Stimulated activated CD4-positive, alpha-beta T cell treated with anti-CD3 and anti-CD28 coated beads, Interleukin-1b, Interleukin-23, amount 100 ng/mL, for 48 hours (primary cell): Measurements from ENCODE around the gene OGFOD1.

Experiments used
- DNase-seq: peaks from one replicate; pipeline ENCODE4 v3.0.0-alpha.2; 2020

The OGFOD1 gene

GRCh38 chr16:56428091-56428490 lies 23.3 kb upstream of the OGFOD1 start:
- DNase-seq = no peak

DNA sequence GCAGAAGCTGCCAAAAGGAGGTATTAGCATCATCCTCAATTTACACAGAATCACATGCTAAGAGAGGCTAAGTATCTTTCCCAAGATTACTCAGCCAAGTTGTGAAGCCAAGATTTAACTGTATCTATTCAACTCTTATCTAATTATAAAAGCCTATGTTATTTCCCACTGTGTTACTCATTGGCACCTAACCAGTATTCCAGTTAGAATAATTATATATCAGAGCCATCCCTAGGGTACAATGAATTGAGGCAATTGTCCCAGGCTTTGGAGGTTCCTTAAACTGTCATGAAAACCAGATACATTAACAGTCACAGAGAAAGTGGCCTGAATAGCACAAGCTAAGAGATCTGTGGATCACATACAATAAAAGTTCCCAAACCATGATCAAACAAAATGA lies 15.1 kb upstream of the OGFOD1 start:
- DNase-seq = no peak

- DNase-seq = no peak
Observed at GRCh38 chr16:56438038-56438437, 13.3 kb upstream of the OGFOD1 start.

DNA sequence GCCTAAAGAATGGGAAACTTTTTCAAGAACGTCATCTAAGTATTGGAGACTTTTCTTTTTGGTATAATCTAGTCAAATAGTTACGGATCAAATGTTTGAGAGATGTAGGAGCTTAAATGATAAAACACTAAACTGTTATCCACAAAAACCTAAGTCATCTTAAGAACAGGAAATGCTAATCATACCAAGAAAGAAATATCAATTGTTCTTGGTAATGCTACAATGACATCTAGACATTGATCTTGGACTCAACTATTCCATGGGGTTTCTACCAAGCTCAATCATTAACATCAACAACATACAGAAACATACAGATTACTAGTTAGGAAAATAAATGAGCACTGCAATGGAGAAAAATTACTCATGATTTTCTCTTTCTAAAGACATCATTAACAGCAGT lies 4.1 kb upstream of the OGFOD1 start:
- DNase-seq = no peak

DNA sequence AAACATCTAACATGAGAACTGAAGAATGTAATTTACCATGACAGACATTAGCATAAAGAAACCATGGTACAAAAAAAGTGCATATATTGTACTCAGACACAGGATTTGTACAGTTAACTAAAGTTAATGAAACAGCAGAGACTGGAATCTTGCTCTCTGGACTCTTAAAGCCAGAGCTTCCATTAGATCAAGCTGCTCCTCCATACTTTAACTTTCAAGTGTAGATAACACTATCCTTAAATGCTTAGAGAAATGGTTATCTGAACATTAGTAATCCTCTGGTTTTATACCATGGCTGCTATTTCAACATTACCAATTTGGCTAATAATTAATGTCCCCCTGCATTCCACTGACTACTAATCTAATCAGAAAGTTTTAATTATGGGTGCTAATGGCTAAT lies 3.3 kb upstream of the OGFOD1 start:
- no peak for DNase-seq

DNA sequence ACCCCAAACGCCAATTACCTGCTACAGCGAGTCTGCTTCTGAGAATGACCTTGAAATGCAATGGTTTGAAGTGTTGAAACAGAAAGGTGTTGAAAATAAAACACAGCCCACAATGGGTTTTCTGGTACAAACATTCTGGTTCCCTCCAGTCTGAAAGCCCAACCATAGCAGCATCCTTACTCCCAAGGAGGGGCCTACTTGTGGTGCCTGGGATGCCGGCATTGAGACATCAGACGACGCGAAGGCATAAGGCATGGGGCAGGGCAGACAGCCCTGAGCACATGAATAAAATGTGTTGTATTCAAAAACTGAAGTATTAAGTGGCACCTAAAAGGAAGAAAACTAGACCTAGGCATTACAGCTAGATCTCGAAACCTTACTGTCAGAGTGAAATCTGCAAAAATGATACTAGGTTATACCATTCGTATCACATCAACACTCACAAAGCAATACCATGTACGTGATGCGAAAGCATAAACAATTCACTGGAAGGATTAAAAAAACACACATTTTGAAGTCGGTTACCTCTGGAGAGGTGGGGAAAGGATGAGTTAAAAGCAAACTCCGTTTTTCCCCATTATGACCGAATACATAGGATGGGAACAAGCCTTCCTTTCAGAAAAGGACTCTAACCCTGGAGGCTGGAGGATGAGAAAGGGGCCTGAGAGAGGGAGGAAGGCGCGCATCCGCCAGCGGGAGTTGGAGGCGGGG lies 924 bp upstream of the OGFOD1 start:
- no peak for DNase-seq

GRCh38 chr16:56451753-56452689 lies 667 bp downstream of the OGFOD1 start:
- no peak for DNase-seq

- no peak for DNase-seq
Observed at GRCh38 chr16:56457927-56458470, 6.6 kb downstream of the OGFOD1 start.

- DNase-seq = no peak
Observed at GRCh38 chr16:56460101-56460500, 8.7 kb downstream of the OGFOD1 start.

DNA sequence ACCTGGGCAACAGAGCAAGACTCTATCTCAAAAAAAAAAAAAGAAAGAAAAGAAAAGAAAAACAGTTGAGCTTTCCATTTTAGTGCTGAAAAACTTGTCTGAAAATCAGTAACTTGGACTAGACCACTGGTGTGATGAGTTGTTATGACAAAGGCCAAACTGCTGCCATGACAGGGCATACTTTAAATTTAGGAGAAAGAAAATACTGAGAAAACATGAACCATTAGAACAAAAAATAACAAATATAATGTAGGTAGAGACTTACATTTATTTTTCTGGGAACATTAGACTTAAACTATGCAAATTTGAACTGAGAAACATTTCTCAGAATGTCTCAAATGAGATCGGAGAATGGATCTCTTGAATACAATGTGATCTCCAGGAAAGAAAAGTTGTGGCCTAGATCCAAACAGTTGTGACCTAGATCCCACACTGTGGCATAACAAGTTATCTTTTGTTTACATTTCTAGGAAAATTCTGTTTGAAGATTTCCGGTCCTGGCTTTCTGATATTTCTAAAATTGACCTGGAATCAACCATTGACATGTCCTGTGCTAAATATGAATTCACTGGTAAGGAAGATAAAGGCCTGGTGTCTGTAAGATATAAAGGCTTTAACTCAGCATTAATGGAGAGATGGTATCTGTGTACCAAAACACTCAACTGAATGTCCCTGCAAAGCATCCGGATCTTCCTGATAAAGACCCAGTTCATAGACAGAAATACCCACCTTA lies 10.9 kb downstream of the OGFOD1 start:
- DNase-seq = no peak

- DNase-seq = no peak
Observed at GRCh38 chr16:56463153-56463552, 11.8 kb downstream of the OGFOD1 start.

GRCh38 chr16:56466344-56466743 lies 15.0 kb downstream of the OGFOD1 start:
- DNase-seq = no peak

- DNase-seq = no peak
Observed at GRCh38 chr16:56468800-56469199, 17.4 kb downstream of the OGFOD1 start.

- no peak for DNase-seq
Observed at GRCh38 chr16:56469748-56470147, 18.4 kb downstream of the OGFOD1 start.

- no peak for DNase-seq
Observed at GRCh38 chr16:56470232-56470631, 18.9 kb downstream of the OGFOD1 start.

DNA sequence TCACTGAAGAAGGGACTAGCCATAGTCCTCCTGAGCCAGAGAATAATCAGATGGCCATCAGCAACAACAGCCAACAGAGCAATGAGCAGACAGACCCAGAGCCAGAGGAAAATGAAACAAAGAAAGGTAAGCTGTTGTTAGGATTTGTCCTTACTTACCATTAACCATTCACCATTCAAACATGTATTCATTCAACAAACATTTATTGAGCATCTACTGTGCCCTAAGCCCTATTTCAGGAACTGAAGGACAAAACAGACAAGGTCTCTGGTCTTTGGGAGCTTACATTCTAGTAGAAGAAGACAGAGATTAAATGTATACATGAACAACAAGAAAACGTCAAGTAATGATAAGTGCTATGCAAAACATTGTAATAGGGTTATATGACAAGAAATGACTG lies 19.3 kb downstream of the OGFOD1 start:
- DNase-seq = no peak

GRCh38 chr16:56475201-56475600 lies 23.8 kb downstream of the OGFOD1 start:
- no peak for DNase-seq

GRCh38 chr16:56477096-56477878 lies 25.9 kb downstream of the OGFOD1 start:
- no peak for DNase-seq

GRCh38 chr16:56478281-56479049 lies 27.1 kb downstream of the OGFOD1 start:
- no peak for DNase-seq

GRCh38 chr16:56479469-56479868 lies 28.1 kb downstream of the OGFOD1 start:
- DNase-seq = no peak

DNA sequence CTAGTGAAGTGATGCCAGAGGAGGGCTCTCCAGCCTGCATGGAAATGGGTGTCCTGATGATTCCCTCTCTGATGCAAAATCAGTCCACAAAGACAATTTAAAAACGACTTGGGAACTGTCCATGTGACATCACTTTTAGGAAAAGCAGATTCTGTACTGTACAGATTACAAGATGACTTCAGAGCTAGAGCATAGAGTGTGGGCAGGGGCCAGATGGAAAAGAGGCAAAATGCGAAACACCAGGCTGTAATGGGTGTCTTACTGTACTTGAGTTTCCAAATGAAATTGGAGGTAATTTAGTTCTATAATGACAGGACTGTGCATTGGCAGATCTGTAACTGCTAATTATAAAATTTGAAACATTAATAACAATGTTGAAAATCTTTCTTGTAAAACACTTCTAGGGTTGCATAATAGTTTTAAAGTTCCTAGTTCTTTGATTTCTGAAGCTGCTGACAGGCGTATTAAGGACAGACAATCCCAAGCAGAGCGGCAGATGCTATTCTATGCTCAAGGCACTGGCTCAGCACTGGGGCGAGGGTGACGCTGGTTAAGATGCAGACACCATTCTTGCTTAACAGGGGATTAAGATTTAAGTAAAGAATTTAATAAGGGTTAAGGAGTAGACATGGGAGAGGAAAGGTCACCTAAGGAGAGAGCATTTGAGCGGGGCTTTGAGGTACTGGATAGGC lies 29.6 kb downstream of the OGFOD1 start:
- DNase-seq = no peak
